AG09319 (cell line): Measurements from ENCODE around the gene CEACAM19.
"Not testable (repeated sequence)": the region's sequence is repeated elsewhere in the genome, so short reads cannot be mapped to it uniquely, and the experiment has no call there.

ENCODE experiments used
- DNase-seq: peaks from one replicate; pipeline ENCODE4 v3.0.0-alpha.2; 2010; ENCODE audit warnings: low read depth; ENCODE audit errors: extremely low read depth
- TF ChIP-seq, protein P1 (sequence below): IDR thresholded peaks from 2 replicates; pipeline ENCODE4 v1.5.1; 2011; ENCODE audit warnings: low read depth, mild to moderate bottlenecking, inconsistent platforms, low read length, moderate library complexity

The CEACAM19 gene

DNA sequence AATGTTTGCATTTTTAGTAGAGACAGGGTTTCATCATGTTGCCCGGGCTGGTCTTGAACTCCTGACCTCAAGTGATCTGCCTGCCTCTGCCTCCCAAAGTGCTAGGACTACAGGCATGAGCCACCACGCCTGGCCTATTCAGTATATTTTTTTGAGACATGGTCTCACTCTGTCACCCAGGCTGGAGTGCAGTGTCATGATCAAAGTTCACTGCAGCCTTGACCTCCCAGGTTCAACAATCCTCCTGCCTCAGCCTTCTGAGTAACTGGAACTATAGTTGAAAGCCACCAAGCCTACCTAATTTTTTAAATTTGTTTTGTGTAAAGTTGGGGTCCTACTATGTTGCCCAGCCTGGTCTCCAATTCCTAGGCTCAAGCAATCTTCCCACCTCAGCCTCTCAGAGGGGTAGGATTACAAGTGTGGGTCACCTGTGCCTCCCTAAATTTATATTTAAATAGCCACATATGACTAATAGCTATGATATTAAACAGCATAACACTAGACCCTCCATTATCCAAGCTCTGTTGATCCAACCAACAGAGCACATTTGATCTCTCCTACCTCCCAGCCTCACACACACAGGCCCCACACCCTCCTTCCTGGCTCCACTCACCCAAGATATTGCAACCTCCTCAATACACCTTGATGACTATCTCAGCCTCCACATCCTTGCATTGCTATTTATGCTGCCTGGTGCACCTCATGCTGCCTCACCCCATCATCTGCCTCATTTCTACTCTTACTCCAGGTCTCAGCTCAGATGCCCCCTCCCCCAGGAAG lies 2.1 kb upstream of the CEACAM19 start:
- DNase-seq = no peak
- TF ChIP-seq, protein P1, sequence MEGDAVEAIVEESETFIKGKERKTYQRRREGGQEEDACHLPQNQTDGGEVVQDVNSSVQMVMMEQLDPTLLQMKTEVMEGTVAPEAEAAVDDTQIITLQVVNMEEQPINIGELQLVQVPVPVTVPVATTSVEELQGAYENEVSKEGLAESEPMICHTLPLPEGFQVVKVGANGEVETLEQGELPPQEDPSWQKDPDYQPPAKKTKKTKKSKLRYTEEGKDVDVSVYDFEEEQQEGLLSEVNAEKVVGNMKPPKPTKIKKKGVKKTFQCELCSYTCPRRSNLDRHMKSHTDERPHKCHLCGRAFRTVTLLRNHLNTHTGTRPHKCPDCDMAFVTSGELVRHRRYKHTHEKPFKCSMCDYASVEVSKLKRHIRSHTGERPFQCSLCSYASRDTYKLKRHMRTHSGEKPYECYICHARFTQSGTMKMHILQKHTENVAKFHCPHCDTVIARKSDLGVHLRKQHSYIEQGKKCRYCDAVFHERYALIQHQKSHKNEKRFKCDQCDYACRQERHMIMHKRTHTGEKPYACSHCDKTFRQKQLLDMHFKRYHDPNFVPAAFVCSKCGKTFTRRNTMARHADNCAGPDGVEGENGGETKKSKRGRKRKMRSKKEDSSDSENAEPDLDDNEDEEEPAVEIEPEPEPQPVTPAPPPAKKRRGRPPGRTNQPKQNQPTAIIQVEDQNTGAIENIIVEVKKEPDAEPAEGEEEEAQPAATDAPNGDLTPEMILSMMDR = no peak

DNA sequence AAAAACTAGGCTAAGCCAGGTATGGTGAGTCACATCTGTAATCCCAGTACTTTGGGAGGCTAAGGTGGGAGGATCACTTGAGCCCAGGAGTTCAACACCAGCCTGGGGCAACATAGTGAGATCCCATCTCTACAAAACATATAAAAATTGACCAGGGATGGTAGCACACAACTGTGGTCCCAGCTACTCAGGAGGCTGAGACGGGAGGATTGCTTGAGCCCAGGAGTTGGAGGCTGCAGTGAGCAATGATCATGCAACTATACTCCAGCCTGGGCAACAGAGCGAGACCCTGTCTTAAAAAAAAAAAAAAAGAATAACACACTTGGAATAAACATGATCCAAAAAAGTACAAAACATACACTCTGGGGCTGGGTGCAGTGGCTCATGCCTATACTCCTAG lies 1.3 kb upstream of the CEACAM19 start:
- not testable (repeated sequence) for DNase-seq

DNA sequence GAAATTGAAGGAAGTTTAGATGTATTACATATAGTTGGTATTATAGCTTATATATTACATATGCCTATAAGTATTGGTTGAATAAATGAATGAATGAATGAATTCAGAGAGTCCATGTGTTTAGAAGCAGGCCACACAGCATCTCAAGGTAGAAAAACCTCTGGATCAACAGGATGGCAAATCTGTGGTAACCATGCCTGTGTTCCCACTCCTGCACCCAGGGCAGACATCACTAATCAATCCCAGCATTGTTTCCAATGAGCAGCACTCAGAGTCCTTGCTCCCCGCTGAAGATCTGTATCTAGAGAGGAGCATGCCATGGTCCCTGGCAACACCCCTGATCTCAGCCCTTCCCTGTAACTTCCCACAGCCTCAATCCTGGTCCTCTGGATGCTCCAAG lies 944 bp downstream of the CEACAM19 start:
- TF ChIP-seq, protein P1 = no peak
- DNase-seq = no peak

DNA sequence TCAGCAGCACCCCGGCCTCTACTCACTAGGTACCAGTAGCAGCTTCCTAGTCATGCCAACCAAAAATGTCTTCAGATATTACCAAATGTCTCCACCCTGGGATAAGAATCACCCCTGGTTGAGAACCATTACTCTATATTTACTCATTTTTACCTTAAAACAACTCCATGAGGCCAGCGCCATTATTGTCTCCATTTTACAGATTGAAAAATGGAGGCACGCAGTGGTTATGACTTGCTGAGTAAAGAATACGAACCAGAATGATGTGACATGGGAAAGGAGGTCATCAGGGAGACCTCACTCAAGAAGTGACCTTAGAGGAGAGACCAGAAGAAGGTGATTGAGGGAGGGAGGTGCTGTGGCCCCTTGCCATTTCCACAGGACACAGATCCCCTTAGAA lies 2.2 kb downstream of the CEACAM19 start:
- TF ChIP-seq, protein P1 = no peak
- DNase-seq = no peak

DNA sequence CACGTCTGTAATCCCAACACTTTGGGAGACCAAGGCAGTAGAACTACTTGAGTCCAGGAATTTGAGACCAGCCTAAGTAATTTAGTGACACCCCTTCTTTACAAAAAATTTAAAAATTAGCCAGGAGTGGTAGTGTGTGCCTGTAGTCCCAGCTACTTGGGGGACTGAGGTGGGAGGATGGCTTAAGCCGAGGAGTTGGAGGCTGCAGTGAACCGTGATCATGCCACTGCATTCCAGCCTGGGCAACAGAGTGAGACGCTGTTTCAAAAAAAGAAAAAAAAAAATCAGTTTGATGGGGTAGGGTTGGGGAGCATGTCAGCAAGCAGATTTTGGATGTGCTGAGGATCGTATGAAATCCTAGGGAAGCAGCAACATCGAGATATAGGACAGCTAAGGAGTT lies 4.2 kb downstream of the CEACAM19 start:
- no peak for DNase-seq
- TF ChIP-seq, protein P1 = no peak

DNA sequence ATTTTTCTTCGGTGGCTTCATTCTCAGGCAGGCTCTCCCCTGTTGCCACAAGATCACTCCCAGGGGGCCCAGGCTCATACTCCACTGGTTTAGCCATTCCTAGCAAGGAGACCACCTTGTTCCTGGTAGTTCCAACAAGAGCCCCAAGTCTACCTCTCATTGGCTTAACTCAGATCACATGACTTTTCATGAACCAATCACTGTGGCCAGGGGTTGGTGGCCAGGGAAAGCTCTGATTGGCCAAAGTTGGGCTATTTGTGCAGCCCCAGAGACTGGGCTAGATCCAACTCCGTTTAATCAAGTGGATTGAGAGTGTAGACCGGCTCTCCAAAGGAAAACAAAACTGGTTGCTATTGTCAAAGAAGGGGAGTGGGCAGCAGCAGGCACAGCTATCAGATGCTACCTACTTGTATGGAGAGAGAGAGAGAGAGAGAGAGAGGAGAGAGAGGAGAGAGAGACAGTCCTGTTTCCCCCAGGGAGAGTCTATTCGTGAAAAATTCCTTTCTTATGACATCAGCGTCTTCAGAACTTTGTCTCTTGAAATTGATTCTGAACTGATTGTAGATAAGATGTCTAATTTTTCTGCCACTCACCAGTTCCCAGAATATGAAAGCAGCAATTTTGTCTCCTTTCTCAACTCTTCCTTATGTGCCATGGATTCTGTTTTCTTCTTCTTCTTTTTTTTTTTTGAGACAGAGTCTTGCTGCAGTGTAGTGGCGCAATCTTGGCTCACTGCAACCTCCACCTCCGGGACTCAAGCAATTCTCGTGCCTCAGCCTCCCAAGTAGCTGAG lies 5.9 kb downstream of the CEACAM19 start:
- no peak for DNase-seq
- TF ChIP-seq, protein P1 = no peak

DNA sequence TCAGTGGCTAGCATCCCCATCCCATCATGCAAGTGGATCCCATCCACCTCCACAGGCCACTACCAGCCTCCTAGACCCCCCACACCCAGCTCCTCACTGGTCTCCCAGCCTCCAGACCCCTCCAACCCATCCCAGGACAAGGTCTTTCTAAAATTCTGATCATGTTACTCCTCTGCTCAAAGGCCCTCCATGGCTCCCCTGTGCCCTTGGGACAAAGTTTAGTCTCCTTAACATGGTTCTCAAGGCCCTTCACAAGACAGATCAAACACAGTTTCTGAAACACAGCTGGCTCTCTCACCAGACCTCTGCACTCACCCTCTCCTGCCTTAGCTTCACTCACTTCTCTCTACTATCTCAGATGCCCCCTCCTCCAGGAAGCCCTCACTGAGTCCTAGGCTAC lies 9.3 kb downstream of the CEACAM19 start:
- no peak for DNase-seq
- TF ChIP-seq, protein P1 = no peak
